GM19452 (cell line): ENCODE data around the gene SRRM1.

Experiments used
- ATAC-seq: cut with Tn5 transposase; IDR thresholded peaks from one replicate; pipeline ENCODE4 v1.9.1; 2021; ENCODE audit not compliant: unreplicated experiment

Gene SRRM1, protein sequence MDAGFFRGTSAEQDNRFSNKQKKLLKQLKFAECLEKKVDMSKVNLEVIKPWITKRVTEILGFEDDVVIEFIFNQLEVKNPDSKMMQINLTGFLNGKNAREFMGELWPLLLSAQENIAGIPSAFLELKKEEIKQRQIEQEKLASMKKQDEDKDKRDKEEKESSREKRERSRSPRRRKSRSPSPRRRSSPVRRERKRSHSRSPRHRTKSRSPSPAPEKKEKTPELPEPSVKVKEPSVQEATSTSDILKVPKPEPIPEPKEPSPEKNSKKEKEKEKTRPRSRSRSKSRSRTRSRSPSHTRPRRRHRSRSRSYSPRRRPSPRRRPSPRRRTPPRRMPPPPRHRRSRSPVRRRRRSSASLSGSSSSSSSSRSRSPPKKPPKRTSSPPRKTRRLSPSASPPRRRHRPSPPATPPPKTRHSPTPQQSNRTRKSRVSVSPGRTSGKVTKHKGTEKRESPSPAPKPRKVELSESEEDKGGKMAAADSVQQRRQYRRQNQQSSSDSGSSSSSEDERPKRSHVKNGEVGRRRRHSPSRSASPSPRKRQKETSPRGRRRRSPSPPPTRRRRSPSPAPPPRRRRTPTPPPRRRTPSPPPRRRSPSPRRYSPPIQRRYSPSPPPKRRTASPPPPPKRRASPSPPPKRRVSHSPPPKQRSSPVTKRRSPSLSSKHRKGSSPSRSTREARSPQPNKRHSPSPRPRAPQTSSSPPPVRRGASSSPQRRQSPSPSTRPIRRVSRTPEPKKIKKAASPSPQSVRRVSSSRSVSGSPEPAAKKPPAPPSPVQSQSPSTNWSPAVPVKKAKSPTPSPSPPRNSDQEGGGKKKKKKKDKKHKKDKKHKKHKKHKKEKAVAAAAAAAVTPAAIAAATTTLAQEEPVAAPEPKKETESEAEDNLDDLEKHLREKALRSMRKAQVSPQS

DNA sequence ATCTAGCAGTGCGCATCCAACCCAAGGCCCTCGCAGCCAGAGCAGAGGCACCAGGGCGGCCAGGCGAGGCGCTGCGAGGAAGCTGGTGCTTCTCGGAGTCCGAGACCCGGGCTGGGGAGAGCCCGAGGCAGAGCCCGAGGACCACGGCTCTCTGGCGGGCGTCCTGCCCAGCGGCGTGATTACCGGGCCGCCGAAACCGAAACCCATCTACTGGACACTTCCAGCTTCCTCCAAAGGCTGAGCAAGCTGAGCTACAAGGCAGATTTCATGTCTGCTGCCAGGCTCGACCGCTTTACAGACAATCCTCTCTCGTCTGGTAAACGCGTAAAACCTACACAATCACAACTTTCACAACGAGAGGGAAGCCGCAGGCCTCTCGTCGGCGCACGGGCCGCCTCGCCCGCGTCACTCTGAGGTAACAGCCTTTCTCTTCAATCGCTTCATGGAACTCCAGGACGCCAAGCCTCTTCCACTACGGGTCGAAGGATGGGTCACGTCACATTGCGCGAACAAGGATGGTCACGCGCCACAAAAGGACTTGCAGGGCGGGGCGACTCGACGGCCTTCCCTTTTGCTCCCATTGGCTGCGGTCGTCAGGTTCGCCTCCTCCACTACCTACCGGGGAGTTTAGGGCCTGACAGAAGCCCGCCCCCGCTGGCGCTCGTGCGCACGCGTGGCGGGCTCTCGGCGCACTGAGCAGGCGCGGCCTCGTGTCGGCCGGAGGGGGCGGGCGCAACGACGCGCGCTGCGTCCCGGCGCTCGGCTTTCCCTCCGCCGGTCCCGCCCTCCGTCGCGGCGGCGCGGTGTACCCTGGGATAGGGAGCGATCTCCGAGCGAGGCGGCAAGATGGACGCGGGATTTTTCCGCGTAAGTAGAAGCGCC is at the start of gene SRRM1:
Gene SRRM1, plus strand, starts transcription at position 822 of the 882 bp plus-strand sequence. Its CDS starts 25 bp downstream, at position 847.
- ATAC-seq: peak; percentile 88

DNA sequence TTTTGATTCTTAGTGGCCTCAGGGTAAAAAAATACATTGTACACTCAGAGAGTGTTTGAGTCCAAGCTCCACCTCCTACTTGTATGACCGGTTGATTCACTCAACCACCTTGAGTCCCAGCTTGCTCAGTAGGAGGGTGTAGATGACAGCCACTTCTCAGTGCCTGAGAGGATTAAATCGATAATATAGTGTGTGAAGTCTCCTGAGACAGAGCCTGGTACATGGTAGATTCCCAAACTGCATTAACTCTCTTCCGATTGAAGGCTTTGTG is 48.8 kb upstream of the SRRM1 start:
- no peak for ATAC-seq

- no peak for ATAC-seq
Observed at GRCh38 chr1:24596401-24596880, 46.7 kb upstream of the SRRM1 start.

DNA sequence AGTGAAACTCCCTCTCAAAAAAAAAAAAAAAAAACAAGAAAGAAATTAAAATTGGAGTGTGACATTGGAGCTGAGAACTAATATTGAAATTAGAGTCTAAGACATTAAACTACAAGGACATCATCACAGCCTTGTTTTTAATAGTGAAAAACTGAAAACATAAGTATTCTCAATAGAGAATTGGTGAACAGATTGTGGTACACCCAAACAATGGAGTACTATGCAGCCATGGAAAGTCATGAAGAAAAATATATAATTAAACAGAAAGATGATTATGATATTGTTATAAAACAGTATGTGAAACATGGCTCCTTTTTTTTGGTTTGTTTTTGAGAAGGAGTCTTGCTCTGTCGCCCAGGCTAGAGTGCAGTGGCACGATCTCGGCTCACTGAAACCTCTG is 43.8 kb upstream of the SRRM1 start:
- ATAC-seq: no peak

- no peak for ATAC-seq
Observed at GRCh38 chr1:24600551-24600950, 42.6 kb upstream of the SRRM1 start.

- ATAC-seq: no peak
Observed at GRCh38 chr1:24605534-24606295, 37.4 kb upstream of the SRRM1 start.

- no peak for ATAC-seq
Observed at GRCh38 chr1:24606296-24606605, 36.9 kb upstream of the SRRM1 start.

GRCh38 chr1:24606621-24607020 is 36.5 kb upstream of the SRRM1 start:
- ATAC-seq: no peak

GRCh38 chr1:24609949-24610517 is 33.1 kb upstream of the SRRM1 start:
- ATAC-seq: no peak

DNA sequence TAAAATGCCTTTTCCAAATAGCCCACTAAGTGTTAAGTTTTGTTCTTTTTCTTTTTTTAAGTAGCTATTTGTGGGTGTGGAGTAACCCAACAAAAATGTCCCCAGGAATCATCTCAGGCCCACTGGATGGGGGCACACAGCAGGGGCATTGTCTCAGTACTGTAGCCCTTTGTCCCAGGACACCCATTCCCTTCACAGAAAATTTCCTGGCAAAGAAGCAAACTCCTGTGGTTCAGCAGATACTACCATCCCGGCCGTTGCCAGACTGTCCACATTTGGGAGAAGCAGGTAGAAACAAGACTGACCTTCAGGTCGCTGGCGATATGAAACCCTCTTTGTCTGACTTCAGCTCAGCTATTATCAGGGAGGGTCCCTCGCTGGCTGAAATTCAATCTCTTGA is 23.7 kb upstream of the SRRM1 start:
- ATAC-seq: no peak

DNA sequence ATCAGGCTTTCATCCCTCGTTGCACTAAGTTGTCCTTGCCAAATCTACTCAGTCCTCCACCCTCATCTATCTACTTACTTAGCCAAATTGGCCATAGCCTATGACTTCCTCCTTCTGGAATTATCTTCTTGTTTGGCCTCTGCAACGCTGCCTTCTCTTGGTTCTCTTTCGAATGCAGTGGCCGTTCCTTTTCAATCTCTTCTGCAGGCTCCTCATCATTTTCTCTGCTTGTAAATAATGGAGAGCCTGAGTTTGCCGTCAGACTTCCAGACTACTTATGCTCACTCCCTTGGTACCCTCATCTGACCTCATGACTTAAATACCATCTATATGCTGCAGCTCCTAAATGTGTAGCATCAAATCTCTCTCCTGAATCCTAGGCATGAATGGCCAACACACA is 22.4 kb upstream of the SRRM1 start:
- no peak for ATAC-seq

DNA sequence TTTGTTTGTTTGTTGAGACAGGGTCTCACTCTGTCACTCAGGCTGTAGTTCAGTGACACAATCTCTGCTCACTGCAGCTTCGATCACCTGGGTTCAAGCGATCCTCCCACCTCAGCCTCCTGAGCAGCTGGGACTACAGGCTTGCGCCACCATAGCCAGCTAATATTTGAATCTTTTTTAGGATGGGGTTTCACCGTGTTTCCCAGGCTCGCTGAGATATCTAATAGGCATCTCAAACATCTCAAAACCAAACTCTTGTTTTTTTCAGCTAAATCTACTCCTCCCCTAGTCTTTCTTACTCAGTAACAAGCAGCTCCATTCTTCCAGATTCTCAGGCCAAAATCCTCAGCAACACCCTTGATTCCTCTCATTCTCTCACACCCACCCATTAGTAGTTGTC is 22.0 kb upstream of the SRRM1 start:
- no peak for ATAC-seq

- no peak for ATAC-seq
Observed at GRCh38 chr1:24622218-24622617, 20.9 kb upstream of the SRRM1 start.

DNA sequence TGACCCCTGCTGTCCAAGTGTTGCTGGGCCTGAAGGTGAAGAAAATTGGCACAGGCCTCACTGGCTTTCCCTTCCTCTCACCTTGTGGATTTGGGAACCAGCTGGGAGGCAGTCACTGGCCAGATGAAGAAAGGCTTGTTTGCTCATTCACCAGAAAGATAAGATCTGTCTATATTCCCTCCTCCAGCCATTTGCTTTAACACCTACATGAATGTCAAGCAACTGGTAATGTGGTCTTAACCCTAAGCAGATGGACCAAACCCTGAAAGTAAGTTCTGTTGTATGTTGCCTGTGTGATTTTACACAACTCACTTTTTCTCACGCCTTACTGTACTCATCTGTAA is 10.3 kb upstream of the SRRM1 start:
- no peak for ATAC-seq

GRCh38 chr1:24635195-24635843 is 7.8 kb upstream of the SRRM1 start:
- no peak for ATAC-seq

- no peak for ATAC-seq
Observed at GRCh38 chr1:24636661-24637357, 6.3 kb upstream of the SRRM1 start.

DNA sequence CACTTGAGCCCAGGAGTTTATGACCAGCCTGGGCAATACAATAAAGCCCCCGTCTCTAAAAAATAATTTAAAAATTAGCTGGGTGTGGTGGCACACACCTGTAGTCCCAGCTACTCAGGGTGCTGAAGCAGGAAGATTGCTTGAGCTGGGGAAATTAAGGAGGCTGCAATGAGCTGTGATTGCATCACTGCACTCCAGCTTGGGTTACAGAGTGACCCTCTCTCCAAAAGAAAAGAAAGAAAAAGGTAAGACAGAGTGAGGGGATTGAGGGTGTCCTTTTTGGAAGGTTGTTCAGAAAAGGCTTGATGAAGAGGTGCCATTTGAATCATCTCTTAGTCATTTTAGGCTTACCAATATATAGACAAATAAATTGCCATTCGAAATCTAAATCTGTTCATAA is 4.0 kb upstream of the SRRM1 start:
- ATAC-seq: no peak

- ATAC-seq: no peak
Observed at GRCh38 chr1:24639881-24640280, 3.2 kb upstream of the SRRM1 start.

GRCh38 chr1:24640288-24640687 is 2.8 kb upstream of the SRRM1 start:
- no peak for ATAC-seq
